ENCODE data around the gene SHLD2.
"Not testable (repeated sequence)": the region's sequence is repeated elsewhere in the genome, so short reads cannot be mapped to it uniquely, and the experiment has no call there.

The SHLD2 gene

GRCh38 chr10:87145598-87145997, 50.6 kb downstream of the SHLD2 start:
- not testable (repeated sequence) for DNase-seq

- DNase-seq = not testable (repeated sequence)
These were observed 54.1 kb downstream of the SHLD2 start for GRCh38 chr10:87149020-87149609.

- DNase-seq = not testable (repeated sequence)
These were observed 56.5 kb downstream of the SHLD2 start for GRCh38 chr10:87151516-87151915.

GRCh38 chr10:87156841-87157240, 61.8 kb downstream of the SHLD2 start:
- DNase-seq = not testable (repeated sequence)

- DNase-seq = not testable (repeated sequence)
These were observed 62.8 kb downstream of the SHLD2 start for GRCh38 chr10:87157821-87158220.

GRCh38 chr10:87162703-87163293, 67.8 kb downstream of the SHLD2 start:
- DNase-seq = not testable (repeated sequence)

- not testable (repeated sequence) for DNase-seq
These were observed 68.4 kb downstream of the SHLD2 start for GRCh38 chr10:87163414-87163813.

- DNase-seq = not testable (repeated sequence)
These were observed 74.9 kb downstream of the SHLD2 start for GRCh38 chr10:87169857-87170256.

GRCh38 chr10:87170705-87171104, 75.7 kb downstream of the SHLD2 start:
- not testable (repeated sequence) for DNase-seq

GRCh38 chr10:87171670-87172069, 76.7 kb downstream of the SHLD2 start:
- not testable (repeated sequence) for DNase-seq

GRCh38 chr10:87172178-87172577, 77.2 kb downstream of the SHLD2 start:
- DNase-seq = not testable (repeated sequence)

GRCh38 chr10:87177587-87177986, 82.6 kb downstream of the SHLD2 start:
- not testable (repeated sequence) for DNase-seq

- DNase-seq = not testable (repeated sequence)
These were observed 89.4 kb downstream of the SHLD2 start for GRCh38 chr10:87184421-87184820.

GRCh38 chr10:87186016-87186415, 91.0 kb downstream of the SHLD2 start:
- not testable (repeated sequence) for DNase-seq

GRCh38 chr10:87187573-87187972, 92.6 kb downstream of the SHLD2 start:
- not testable (repeated sequence) for DNase-seq

GRCh38 chr10:87191841-87192240, 96.8 kb downstream of the SHLD2 start:
- not testable (repeated sequence) for DNase-seq

GRCh38 chr10:87200924-87201323, 105.9 kb downstream of the SHLD2 start:
- DNase-seq = not testable (repeated sequence)

- DNase-seq = not testable (repeated sequence)
These were observed 109.8 kb downstream of the SHLD2 start for GRCh38 chr10:87204801-87205200.

GRCh38 chr10:87206922-87207321, 111.9 kb downstream of the SHLD2 start:
- DNase-seq = not testable (repeated sequence)

- not testable (repeated sequence) for DNase-seq
These were observed 115.3 kb downstream of the SHLD2 start for GRCh38 chr10:87210309-87210708.

- not testable (repeated sequence) for DNase-seq
These were observed 116.8 kb downstream of the SHLD2 start for GRCh38 chr10:87211848-87212247.

- DNase-seq = not testable (repeated sequence)
These were observed 118.3 kb downstream of the SHLD2 start for GRCh38 chr10:87213150-87213765.

- not testable (repeated sequence) for DNase-seq
These were observed 118.8 kb downstream of the SHLD2 start for GRCh38 chr10:87213806-87214205.

GRCh38 chr10:87216120-87216519, 121.1 kb downstream of the SHLD2 start:
- DNase-seq = not testable (repeated sequence)

Measured in 8988T (cell line).